Neural progenitor cell (in vitro differentiated cells): ENCODE measurements around the gene MTMR10.

Experiments
- CTCF ChIP-seq: fragments of 200-600 bp; sonication (generic); IDR thresholded peaks from 2 replicates; pipeline ENCODE4 v1.5.1; 2017; ENCODE audit warnings: antibody characterized with exemption, mild to moderate bottlenecking
- EZH2 ChIP-seq: fragments of 200-600 bp; sonication (generic); IDR thresholded peaks from 2 replicates; pipeline ENCODE4 v1.6.1; 2017; ENCODE audit warnings: antibody characterized with exemption, mild to moderate bottlenecking, moderate library complexity
- EZH2phosphoT487 ChIP-seq: fragments of 200-600 bp; sonication (generic); IDR thresholded peaks from 2 replicates; pipeline ENCODE4 v1.6.1; 2017; ENCODE audit warnings: antibody characterized with exemption

- TF ChIP-seq CTCF (no peak), EZH2 (no peak), EZH2phosphoT487 (no peak)
Observed at GRCh38 chr15:30962079-30962478, 29.3 kb downstream of the MTMR10 start.
